GM19455 (cell line): ENCODE data around the gene KRCC1.
"Not testable (repeated sequence)": the region's sequence is repeated elsewhere in the genome, so short reads cannot be mapped to it uniquely, and the experiment has no call there.

Experiments used
- ATAC-seq: cut with Tn5 transposase; IDR thresholded peaks from one replicate; pipeline ENCODE4 v1.9.1; 2021; ENCODE audit not compliant: unreplicated experiment

The KRCC1 gene

GRCh38 chr2:88003074-88003755 lies 52.4 kb downstream of the KRCC1 start:
- no peak for ATAC-seq

GRCh38 chr2:88002359-88002707 lies 53.2 kb downstream of the KRCC1 start:
- no peak for ATAC-seq

GRCh38 chr2:88000474-88000873 lies 55.1 kb downstream of the KRCC1 start:
- ATAC-seq = not testable (repeated sequence)

GRCh38 chr2:87996570-87996969 lies 59.0 kb downstream of the KRCC1 start:
- ATAC-seq = no peak

- ATAC-seq = no peak
These were observed 59.8 kb downstream of the KRCC1 start for GRCh38 chr2:87995756-87996155.

GRCh38 chr2:87994304-87994850 lies 61.2 kb downstream of the KRCC1 start:
- not testable (repeated sequence) for ATAC-seq

GRCh38 chr2:87992569-87992968 lies 63.0 kb downstream of the KRCC1 start:
- not testable (repeated sequence) for ATAC-seq

- not testable (repeated sequence) for ATAC-seq
These were observed 68.1 kb downstream of the KRCC1 start for GRCh38 chr2:87987473-87987872.

- not testable (repeated sequence) for ATAC-seq
These were observed 69.7 kb downstream of the KRCC1 start for GRCh38 chr2:87985902-87986301.

GRCh38 chr2:87981182-87981581 lies 74.4 kb downstream of the KRCC1 start:
- ATAC-seq = not testable (repeated sequence)
